Endothelial cell of umbilical vein (primary cell): ENCODE data around the gene EPX. TPM values are rescaled to one million over a fixed set of nuclear protein-coding genes. Genes with fewer than 3 reads are reported as not detected.

Experiments used
- BruUV-seq: library from RNA; stranded (reverse); fragments of 400-500 nt; replicated peaks from 2 replicates; lab custom pipeline; 2021; lab: Mats Ljungman, UMichigan
- CTCF ChIA-PET: fragments of 300-600, 350-600 bp; sonication (Branson Sonifier 250); formaldehyde crosslinking; loops from one replicate; lab custom pipeline; 2021; ENCODE audit warnings: antibody characterized with exemption, inconsistent platforms; lab: Charles Lee
- POLR2A ChIA-PET: fragments of 300-600, 350-600 bp; sonication (Branson Sonifier 250); formaldehyde crosslinking; loops from one replicate; lab custom pipeline; 2021; ENCODE audit warnings: antibody characterized with exemption, inconsistent platforms; lab: Charles Lee
- DNase-seq: peaks from one replicate; pipeline ENCODE4 v3.0.0-alpha.2; 2011; ENCODE audit warnings: low read depth, low spot score
- FAIRE-seq: peaks from 2 replicates; lab custom pipeline; 2011; peaks lifted over from hg19 to GRCh38; lab: Jason Lieb, UNC
- H2AFZ ChIP-seq: 2 replicates; pipeline ENCODE4 v1.6.0; 2012; ENCODE audit warnings: low read depth, low read length, control low read depth, inconsistent platforms
- H3K27ac ChIP-seq: 2 replicates; pipeline ENCODE4 v1.5.1; 2011; ENCODE audit warnings: low read depth, mild to moderate bottlenecking, control low read depth, low read length, moderate library complexity; ENCODE audit not compliant: insufficient read depth
- H3K27me3 ChIP-seq, 2 experiments: 2 replicates each; pipeline versions ENCODE4 v1.6.0 to v1.6.1; 2011; ENCODE audit warnings: low read length in 2 of 2, mixed read lengths in 1 of 2; ENCODE audit not compliant: control insufficient read depth in 2 of 2, insufficient read depth in 2 of 2
- H3K36me3 ChIP-seq, 2 experiments: 2 replicates in 1 of 2; 3 replicates in 1 of 2; pipeline ENCODE4 v1.5.1; 2011; ENCODE audit warnings: low read length in 2 of 2, mild to moderate bottlenecking in 1 of 2, moderate library complexity in 1 of 2; ENCODE audit not compliant: control insufficient read depth in 2 of 2, insufficient read depth in 2 of 2; ENCODE audit errors: extremely low read depth in 1 of 2
- H3K4me1 ChIP-seq: 3 replicates; pipeline ENCODE4 v1.5.1; 2011; ENCODE audit warnings: mild to moderate bottlenecking, low read length; ENCODE audit not compliant: control insufficient read depth, insufficient read depth; ENCODE audit errors: extremely low read depth
- H3K4me2 ChIP-seq: 2 replicates; pipeline ENCODE4 v1.6.1; 2011; ENCODE audit warnings: low read length, control low read depth, mixed read lengths; ENCODE audit not compliant: insufficient read depth
- H3K4me3 ChIP-seq, 3 experiments: fragments of 200-600 bp in 1 of 3; sonication (generic), shearing (Covaris generic) in 1 of 3; replicated peaks in 1 of 3; 2 replicates each; pipeline ENCODE4 v1.5.1; 2011 to 2016; ENCODE audit warnings: control low read depth in 3 of 3, low read length in 3 of 3, mild to moderate bottlenecking in 2 of 3, inconsistent platforms in 1 of 3, low read depth in 1 of 3, moderate library complexity in 1 of 3; ENCODE audit not compliant: insufficient read depth in 1 of 3
- H3K79me2 ChIP-seq: 2 replicates; pipeline ENCODE4 v1.6.0; 2012; ENCODE audit warnings: low read length, inconsistent platforms; ENCODE audit not compliant: control insufficient read depth, insufficient read depth
- H3K9ac ChIP-seq: replicated peaks from 2 replicates; pipeline ENCODE3; 2011; ENCODE audit warnings: low read length, control low read depth; ENCODE audit not compliant: insufficient read depth; ENCODE audit errors: extremely low read depth
- H3K9me1 ChIP-seq: replicated peaks from 3 replicates; pipeline ENCODE4 v1.6.0; 2011; ENCODE audit warnings: mild to moderate bottlenecking, low read length; ENCODE audit not compliant: control insufficient read depth, insufficient read depth; ENCODE audit errors: extremely low read depth
- H3K9me3 ChIP-seq: replicated peaks from 2 replicates; pipeline ENCODE4 v1.5.1; 2012; ENCODE audit warnings: low read length, inconsistent platforms; ENCODE audit not compliant: control insufficient read depth, insufficient read depth
- H4K20me1 ChIP-seq: replicated peaks from 2 replicates; pipeline ENCODE3; 2011; ENCODE audit warnings: mild to moderate bottlenecking, low read length; ENCODE audit not compliant: control insufficient read depth, insufficient read depth; ENCODE audit errors: extremely low read depth
- CTCF ChIP-seq, 2 donors: IDR thresholded peaks; 1 replicate in 1 of 2; 2 replicates in 1 of 2; pipeline ENCODE4 v1.5.1; 2011; ENCODE audit warnings: low read length in 2 of 2, mild to moderate bottlenecking in 2 of 2, moderate library complexity in 2 of 2, control low read depth in 1 of 2, inconsistent platforms in 1 of 2, low read depth in 1 of 2; ENCODE audit not compliant: insufficient read depth in 1 of 2; ENCODE audit errors: extremely low read depth in 1 of 2
- GATA2 ChIP-seq: IDR thresholded peaks from 2 replicates; pipeline ENCODE4 v1.7.0; 2011; ENCODE audit warnings: low read depth, mild to moderate bottlenecking, moderate library complexity, mixed read lengths, low read length; ENCODE audit not compliant: insufficient read length, insufficient read depth
- MYC ChIP-seq: IDR thresholded peaks from one replicate; pipeline ENCODE4 v1.6.1; 2011; ENCODE audit warnings: mild to moderate bottlenecking, low read depth, low read length
- POLR2AphosphoS5 ChIP-seq: IDR thresholded peaks from 2 replicates; pipeline ENCODE4 v1.6.1; 2012; ENCODE audit warnings: low read depth, mild to moderate bottlenecking, control low read depth, low read length, moderate library complexity; ENCODE audit not compliant: insufficient read depth
- dilution Hi-C: fragments of 300-500 bp; cut with MboI; formaldehyde crosslinking; loops from one replicate; pipeline ENCODE4 v1.15.0; 2019; ENCODE audit warnings: low sequenced_read_pairs; ENCODE audit not compliant: extremely low pct_ligation_motif_present
- intact Hi-C: fragments of 100-400 bp; cut with micrococcal nuclease; formaldehyde crosslinking; loops from one replicate; pipeline ENCODE4 v1.10.0; 2022
- polyA plus RNA-seq, 4 experiments: library from polyadenylated mRNA; depleted of rRNA in 3 of 4; stranded (reverse) in 3 of 4; unstranded in 1 of 4; fragments of >200 nt; gene quantifications; 2 replicates each; pipeline versions ENCODE4 v1.2.1 to v1.2.3, GENCODE V29; 2011 to 2012; ENCODE audit warnings: missing spikeins in 1 of 4
- total RNA-seq: library from RNA; stranded (reverse); gene quantifications from 2 replicates; pipeline ENCODE4 v1.2.3, GENCODE V29; 2021

The EPX gene
- total and polyA plus RNA-seq, 2 donors (not counting 3 experiments of a cell fraction or from before 2014, with no cell fraction given), result not detected

GRCh38 chr17:58189436-58190146 lies 2.9 kb upstream of the EPX start:
- no peak overlapping the region for H2AFZ ChIP-seq
- no peak overlapping the region for H3K4me3 ChIP-seq
- no peaks in the 10 kb centered on the region for H3K9me1 ChIP-seq
- no peak overlapping the region for H3K9ac ChIP-seq
- TF ChIP-seq CTCF (IDR thresholded peaks at IDR 0.05; ENCODE audit: extremely low read depth in 1 of 2, insufficient read depth in 1 of 2, low read depth in 1 of 2, low read length in 2 of 2), result no peak
- no peak for TF ChIP-seq GATA2
- TF ChIP-seq POLR2AphosphoS5, result no peak
- no peak for TF ChIP-seq MYC
- dilution Hi-C loops (no loop called here), intact Hi-C loops (no loop called here)
- H4K20me1 ChIP-seq, result no peaks in the 10 kb centered on the region
- no peak for FAIRE-seq
- ChIA-PET POLR2A (no interaction called here), CTCF (no interaction called here)
- H3K9me3 ChIP-seq, result no peaks in the 10 kb centered on the region
- peak; percentile 9 for DNase-seq
- H3K27ac ChIP-seq, result no peak overlapping the region
- no TSS peak for BruUV-seq
- no peaks in the 10 kb centered on the region for H3K4me1 ChIP-seq
- no peaks in the 10 kb centered on the region for H3K36me3 ChIP-seq
- H3K79me2 ChIP-seq, result no peaks in the 10 kb centered on the region
- H3K4me2 ChIP-seq, result no peak overlapping the region
- no peaks in the 10 kb centered on the region for H3K27me3 ChIP-seq
